ENCODE data around the gene CALN1.

GRCh38 chr7:72118366-72118765 is 293.8 kb downstream of the CALN1 start:
- TF ChIP-seq, protein P1, sequence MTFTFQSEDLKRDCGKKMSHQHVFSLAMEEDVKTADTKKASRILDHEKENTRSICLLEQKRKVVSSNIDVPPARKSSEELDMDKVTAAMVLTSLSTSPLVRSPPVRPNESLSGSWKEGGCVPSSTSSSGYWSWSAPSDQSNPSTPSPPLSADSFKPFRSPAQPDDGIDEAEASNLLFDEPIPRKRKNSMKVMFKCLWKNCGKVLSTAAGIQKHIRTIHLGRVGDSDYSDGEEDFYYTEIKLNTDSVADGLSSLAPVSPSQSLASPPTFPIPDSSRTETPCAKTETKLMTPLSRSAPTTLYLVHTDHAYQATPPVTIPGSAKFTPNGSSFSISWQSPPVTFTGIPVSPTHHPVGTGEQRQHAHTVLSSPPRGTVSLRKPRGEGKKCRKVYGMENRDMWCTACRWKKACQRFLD (tag by site-specific recombination; IDR thresholded peaks at IDR 0.05): no peak
- TF ChIP-seq, protein P2, sequence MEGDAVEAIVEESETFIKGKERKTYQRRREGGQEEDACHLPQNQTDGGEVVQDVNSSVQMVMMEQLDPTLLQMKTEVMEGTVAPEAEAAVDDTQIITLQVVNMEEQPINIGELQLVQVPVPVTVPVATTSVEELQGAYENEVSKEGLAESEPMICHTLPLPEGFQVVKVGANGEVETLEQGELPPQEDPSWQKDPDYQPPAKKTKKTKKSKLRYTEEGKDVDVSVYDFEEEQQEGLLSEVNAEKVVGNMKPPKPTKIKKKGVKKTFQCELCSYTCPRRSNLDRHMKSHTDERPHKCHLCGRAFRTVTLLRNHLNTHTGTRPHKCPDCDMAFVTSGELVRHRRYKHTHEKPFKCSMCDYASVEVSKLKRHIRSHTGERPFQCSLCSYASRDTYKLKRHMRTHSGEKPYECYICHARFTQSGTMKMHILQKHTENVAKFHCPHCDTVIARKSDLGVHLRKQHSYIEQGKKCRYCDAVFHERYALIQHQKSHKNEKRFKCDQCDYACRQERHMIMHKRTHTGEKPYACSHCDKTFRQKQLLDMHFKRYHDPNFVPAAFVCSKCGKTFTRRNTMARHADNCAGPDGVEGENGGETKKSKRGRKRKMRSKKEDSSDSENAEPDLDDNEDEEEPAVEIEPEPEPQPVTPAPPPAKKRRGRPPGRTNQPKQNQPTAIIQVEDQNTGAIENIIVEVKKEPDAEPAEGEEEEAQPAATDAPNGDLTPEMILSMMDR (tag by site-specific recombination; IDR thresholded peaks at IDR 0.05): no peak
- TF ChIP-seq ZNF777 (tag by site-specific recombination; IDR thresholded peaks at IDR 0.05; ENCODE audit: borderline replicate concordance): no peak
- no peak for TF ChIP-seq ZNF571 (tag by site-specific recombination; IDR thresholded peaks at IDR 0.05)
- TF ChIP-seq ZBTB8A (tag by site-specific recombination; IDR thresholded peaks at IDR 0.05): no peak
- TF ChIP-seq ZBTB17 (tag by site-specific recombination; IDR thresholded peaks at IDR 0.05): no peak
- TF ChIP-seq, protein P3, sequence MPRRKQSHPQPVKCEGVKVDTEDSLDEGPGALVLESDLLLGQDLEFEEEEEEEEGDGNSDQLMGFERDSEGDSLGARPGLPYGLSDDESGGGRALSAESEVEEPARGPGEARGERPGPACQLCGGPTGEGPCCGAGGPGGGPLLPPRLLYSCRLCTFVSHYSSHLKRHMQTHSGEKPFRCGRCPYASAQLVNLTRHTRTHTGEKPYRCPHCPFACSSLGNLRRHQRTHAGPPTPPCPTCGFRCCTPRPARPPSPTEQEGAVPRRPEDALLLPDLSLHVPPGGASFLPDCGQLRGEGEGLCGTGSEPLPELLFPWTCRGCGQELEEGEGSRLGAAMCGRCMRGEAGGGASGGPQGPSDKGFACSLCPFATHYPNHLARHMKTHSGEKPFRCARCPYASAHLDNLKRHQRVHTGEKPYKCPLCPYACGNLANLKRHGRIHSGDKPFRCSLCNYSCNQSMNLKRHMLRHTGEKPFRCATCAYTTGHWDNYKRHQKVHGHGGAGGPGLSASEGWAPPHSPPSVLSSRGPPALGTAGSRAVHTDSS (tag by site-specific recombination; IDR thresholded peaks at IDR 0.05): no peak
